ENCODE measurements around the gene SPACA6.

GRCh38 chr19:51702825-51703574 lies 9.9 kb downstream of the SPACA6 start:
- TF ChIP-seq, protein P1, sequence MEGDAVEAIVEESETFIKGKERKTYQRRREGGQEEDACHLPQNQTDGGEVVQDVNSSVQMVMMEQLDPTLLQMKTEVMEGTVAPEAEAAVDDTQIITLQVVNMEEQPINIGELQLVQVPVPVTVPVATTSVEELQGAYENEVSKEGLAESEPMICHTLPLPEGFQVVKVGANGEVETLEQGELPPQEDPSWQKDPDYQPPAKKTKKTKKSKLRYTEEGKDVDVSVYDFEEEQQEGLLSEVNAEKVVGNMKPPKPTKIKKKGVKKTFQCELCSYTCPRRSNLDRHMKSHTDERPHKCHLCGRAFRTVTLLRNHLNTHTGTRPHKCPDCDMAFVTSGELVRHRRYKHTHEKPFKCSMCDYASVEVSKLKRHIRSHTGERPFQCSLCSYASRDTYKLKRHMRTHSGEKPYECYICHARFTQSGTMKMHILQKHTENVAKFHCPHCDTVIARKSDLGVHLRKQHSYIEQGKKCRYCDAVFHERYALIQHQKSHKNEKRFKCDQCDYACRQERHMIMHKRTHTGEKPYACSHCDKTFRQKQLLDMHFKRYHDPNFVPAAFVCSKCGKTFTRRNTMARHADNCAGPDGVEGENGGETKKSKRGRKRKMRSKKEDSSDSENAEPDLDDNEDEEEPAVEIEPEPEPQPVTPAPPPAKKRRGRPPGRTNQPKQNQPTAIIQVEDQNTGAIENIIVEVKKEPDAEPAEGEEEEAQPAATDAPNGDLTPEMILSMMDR (IDR thresholded peaks at IDR 0.05): no peak
- TF ChIP-seq POLR2A (IDR thresholded peaks at IDR 0.05): peak in 1 of 2 donors; percentile 7

All from heart left ventricle (tissue), 13 donors.